Left kidney (tissue), 2 donors: Measurements from ENCODE around the gene KCND2. TPM values are rescaled to one million over a fixed set of nuclear protein-coding genes. Genes with fewer than 3 reads are reported as not detected.

ENCODE experiments used
- DNase-seq: peaks from one replicate; pipeline ENCODE4 v3.0.0-alpha.2; 2013
- polyA plus RNA-seq: library from polyadenylated mRNA; unstranded; fragments of 120-200 nt; gene quantifications from one replicate; pipeline ENCODE4 v1.2.1, GENCODE V29; 2013; ENCODE audit not compliant: insufficient read length

Gene KCND2
- polyA plus RNA-seq, 1 donor: 2.9 TPM

- DNase-seq: no peak
These were observed 139.4 kb downstream of the KCND2 start for GRCh38 chr7:120412139-120413050.

DNA sequence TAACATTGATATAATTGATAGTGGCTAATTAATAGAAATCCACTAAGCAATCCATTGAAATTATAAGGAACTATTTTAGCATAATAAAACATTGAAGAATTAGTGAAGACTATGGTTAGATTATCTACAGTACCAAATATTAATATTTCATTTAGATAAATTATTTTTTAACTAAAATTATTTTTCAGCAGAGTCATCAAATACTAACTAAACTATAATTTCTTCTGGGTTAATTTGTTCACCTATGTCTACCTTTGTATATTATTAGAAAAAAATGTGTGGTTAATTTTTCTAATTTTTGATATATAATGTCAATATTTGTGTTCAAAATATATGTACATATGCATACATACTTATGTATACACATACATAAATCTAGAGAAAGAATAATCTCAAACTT lies 140.2 kb downstream of the KCND2 start:
- DNase-seq: no peak

- no peak for DNase-seq
These were observed 144.4 kb downstream of the KCND2 start for GRCh38 chr7:120417244-120417979.

GRCh38 chr7:120421151-120421651 lies 148.2 kb downstream of the KCND2 start:
- DNase-seq: no peak

GRCh38 chr7:120431016-120431415 lies 158.0 kb downstream of the KCND2 start:
- no peak for DNase-seq

GRCh38 chr7:120436487-120437060 lies 163.6 kb downstream of the KCND2 start:
- no peak for DNase-seq

- no peak for DNase-seq
These were observed 168.9 kb downstream of the KCND2 start for GRCh38 chr7:120441850-120442249.

- no peak for DNase-seq
These were observed 169.9 kb downstream of the KCND2 start for GRCh38 chr7:120442838-120443237.

- no peak for DNase-seq
These were observed 171.7 kb downstream of the KCND2 start for GRCh38 chr7:120444650-120445049.

DNA sequence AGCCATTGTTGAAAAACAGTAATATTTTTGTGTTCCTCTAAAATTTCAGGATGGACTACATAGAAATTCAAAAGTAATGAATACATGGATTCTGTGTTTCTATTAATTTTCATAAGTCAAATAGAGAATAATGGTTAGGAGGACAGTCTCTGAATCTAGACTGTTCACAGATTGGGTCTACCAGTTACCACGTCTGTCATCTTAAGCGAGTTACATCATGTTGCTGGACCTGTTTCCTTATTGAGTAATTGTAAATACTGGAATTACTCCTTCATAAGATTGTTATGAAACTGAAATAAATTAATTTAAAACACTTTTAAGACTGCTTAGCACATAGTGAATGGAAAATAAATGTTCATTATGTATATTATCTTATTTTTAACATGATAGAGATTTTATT lies 172.3 kb downstream of the KCND2 start:
- DNase-seq: no peak

GRCh38 chr7:120452665-120453064 lies 179.7 kb downstream of the KCND2 start:
- DNase-seq: no peak

DNA sequence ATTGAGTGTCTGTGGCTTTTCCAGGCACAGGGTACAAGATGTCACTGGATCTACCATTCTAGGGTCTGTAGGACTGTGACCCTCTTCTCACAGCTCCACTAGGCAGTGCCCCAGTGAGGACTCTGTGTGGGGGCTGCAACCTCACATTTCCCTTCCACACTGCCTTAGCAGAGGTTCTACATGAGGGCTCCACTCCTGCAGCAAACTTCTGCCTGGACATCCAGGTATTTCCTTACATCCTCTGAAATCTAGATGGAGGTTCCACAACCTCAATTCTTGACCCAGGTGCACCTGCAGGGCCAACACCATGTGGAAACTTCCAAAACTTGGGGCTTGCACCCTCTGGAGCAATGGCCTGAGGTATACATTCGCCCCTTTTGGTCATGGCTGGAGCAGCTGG lies 183.7 kb downstream of the KCND2 start:
- no peak for DNase-seq

GRCh38 chr7:120460949-120461348 lies 188.0 kb downstream of the KCND2 start:
- no peak for DNase-seq

DNA sequence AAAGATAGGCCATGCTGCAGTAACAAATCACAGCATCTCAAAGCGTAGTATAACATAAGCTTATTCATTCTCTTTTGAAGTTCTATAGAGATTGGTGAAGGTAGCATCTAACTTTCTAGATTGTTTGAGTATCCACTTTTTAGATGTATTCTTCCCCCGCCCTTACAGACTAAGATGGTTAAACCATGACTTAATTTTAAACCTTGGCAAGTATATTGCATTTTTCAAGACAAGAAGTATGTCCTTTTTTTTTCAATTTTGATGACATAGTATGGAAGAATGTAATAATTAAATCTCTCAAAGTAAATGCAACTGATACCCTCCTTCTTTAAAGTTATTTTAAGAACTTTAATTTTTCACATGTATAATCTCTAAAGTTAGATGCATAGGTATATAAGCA lies 190.0 kb downstream of the KCND2 start:
- DNase-seq: no peak

GRCh38 chr7:120464104-120464503 lies 191.1 kb downstream of the KCND2 start:
- no peak for DNase-seq

GRCh38 chr7:120467676-120468075 lies 194.7 kb downstream of the KCND2 start:
- no peak for DNase-seq

DNA sequence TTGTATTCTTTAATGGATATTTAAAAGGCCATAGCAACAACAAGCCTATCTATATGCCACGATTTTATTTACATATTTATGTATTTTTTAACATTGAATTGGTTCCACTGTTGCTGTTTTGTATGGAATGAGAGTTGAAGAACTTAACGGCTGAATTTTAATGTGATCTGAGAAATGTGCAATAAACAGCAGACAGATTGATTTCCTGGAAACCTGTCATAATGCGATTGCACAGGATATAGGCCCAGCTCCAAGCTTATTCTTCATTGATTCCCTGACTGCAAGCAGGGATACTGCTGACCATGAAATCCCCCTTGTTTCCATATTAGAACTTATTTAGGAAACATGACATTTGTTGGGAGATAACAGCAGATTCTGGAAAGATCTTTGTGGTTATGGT lies 195.6 kb downstream of the KCND2 start:
- no peak for DNase-seq

DNA sequence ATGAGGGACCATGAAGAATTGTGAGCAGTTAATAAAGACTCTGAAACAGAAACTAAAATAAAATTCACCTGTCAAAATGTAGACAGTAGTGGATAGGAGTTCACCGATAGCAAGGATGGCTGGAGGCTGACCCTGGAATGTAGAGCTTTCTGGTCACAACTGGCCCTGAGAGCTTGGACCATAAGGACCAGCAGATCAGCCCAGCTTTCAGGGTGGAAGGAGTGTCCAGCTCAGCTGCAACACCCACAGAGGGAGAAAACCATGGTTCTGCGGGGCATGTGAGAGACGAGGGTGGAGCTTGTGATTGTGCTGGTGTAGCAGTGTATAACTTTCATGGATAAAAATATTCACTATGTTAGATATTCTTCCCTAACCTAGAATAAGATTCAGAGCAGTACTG lies 199.9 kb downstream of the KCND2 start:
- no peak for DNase-seq

DNA sequence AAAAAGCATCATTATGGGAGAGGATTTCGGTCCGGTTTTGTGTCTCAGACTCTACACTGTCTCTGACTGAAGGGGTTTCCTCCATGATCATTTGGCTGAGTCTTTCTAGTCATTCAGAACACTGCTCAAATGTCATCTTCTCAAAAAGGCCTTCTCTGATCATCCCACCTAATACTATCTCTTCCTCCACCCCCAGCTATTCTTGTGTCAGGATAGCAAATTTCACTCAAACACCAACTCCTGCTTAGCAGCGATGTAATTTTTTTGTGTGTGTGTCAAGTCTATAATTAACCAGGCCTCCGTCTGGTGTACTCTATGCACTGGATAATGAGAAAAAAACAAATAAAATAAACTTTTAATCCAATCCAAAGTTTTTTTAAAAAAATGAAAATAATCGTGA lies 200.4 kb downstream of the KCND2 start:
- no peak for DNase-seq

DNA sequence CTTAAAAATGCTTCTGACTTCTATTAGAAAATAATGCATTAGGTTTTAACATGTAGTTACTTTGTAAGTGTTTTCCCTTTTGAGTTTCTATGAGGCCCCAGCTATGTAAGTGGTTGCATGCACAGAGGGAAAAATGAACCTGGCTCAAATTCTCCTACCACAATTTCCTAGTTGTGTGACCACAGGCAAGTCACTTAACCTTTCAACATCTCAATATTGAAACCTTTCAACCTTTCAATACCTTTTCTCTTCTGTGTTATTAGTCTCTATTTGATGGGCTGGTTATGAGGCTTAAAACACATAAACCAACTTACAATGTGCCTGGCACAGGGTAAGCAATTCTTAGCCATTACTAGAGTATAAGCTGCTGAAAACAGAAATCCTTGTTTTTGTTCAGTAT lies 203.0 kb downstream of the KCND2 start:
- DNase-seq: no peak

GRCh38 chr7:120480472-120480871 lies 207.5 kb downstream of the KCND2 start:
- DNase-seq: no peak

GRCh38 chr7:120480930-120481329 lies 208.0 kb downstream of the KCND2 start:
- DNase-seq: no peak

DNA sequence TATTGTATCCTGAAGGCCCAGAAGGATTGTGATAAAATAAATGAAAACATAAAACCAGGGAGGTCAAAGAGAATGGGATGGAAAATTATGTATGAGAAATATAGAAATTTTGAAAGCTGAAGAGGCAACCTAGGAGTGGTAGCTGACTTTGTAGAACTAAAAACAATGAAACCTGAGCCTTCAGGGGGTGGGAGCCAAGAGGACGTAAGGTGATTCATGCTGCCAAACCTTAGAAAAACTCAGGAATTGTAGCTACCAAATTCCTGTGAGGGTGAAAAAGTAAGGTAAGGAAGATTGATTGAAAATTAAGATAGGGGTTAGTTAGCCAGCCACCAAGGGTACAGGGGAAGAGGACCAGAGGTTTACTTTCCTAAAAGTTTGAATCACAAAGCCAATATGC lies 213.2 kb downstream of the KCND2 start:
- DNase-seq: no peak
